Activated naive CD4-positive, alpha-beta T cell treated with Interleukin-2 at 50 U/mL for 16 hours (primary cell): ENCODE results near the gene HOXC12.
A peak's percentile ranks its signal among the peaks of the same experiment; 100 is the strongest.

Experiments used
- DNase-seq: peaks from one replicate; pipeline ENCODE4 v3.0.0-alpha.2; 2020

Gene HOXC12

GRCh38 chr12:53973236-53974042 lies 18.7 kb downstream of the HOXC12 start:
- no peak for DNase-seq

GRCh38 chr12:53974084-53975063 lies 19.7 kb downstream of the HOXC12 start, which contains the start of gene HOTAIR:
HOTAIR (minus strand) TSS chr12:53974954.
- DNase-seq, result peak; percentile 17

DNA sequence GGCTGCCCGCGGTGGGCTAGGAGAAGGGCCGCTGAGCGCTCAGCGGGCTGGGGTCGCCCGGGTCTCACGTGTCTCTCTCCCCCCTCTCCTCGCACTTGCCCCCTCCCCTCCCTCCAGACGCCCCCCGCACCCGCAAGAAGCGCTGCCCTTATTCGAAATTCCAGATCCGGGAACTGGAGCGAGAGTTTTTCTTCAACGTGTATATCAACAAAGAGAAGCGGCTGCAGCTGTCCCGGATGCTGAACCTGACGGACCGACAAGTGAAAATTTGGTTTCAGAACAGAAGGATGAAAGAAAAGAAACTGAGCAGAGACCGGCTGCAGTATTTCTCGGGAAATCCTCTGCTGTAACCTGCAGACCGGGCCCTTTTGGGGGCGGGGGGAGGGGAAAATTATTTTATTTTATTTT lies 20.4 kb downstream of the HOXC12 start:
- DNase-seq, result no peak

DNA sequence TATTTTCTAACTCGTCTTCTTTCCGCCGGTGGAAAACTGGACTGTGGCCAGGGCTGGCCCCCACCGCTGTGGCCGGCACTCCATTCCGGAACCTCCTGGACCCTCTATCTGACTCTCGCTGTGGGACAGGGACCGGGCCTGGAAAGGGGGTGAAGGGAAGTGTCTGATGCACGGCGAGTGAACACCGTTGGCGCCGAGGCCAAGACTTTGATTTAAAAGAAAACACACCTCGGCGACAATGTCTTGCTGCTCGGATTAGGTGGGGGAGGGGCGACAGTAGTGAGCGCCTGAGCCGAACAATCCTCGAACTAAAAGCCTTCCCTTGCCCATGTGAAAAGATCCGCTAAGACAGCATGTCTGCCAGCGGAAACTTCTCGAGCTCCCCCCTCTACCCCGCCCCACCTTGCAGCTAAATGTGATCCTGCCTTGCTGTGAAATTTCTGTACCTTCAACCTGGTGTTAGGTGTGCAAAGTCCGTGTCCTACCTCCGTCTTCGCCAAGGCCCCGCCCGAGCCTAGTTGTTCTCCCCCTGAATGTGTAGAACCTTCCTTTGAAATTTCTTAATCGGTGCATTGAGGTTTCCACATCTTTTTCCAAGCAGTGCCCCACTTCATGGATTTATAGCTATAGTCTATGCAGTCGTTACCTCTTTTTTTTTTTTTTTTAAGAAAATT lies 20.9 kb downstream of the HOXC12 start:
- DNase-seq, result no peak

GRCh38 chr12:53976172-53976822 lies 21.6 kb downstream of the HOXC12 start:
- no peak for DNase-seq

GRCh38 chr12:53976823-53977595 lies 22.3 kb downstream of the HOXC12 start:
- no peak for DNase-seq

DNA sequence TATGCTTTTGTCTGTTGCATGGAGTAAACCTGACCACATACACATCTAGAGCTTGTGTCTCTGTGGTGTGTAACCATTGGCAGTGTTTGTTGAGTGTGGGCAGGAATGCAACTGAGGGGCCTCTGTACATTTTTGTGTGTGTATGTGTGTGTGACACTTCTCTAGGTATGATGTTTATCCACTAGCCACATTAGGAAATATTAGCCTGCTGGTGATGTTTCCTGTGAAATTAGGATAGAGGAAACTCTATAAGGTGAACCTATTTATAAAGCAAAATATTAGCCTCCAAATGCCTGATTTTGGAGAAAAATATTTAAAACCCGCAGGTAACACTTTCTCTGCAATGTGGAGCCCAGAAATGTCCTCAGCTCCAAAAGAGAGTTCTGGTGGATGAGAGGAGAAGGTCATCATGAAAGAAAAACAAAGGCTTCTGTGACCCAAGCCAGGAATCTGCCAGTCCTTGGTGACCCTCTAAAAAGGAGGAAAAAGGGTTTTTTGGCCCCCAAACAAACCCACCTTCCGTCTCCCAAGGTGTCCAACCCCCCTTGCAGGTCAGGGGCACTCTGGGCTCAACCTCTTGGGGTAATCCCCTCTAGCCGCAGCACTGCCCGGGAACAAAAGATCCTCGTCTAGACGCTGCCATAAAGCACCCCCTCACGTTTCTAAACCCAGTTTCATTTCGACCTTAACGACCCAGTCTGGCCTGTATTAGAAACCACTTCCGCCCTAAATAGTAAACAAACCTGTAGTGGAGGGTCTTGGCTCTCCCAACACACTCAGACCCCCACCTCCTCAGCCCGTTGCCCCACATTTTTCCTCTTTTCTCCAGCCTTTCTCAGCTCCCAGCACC lies 23.1 kb downstream of the HOXC12 start:
- no peak for DNase-seq

DNA sequence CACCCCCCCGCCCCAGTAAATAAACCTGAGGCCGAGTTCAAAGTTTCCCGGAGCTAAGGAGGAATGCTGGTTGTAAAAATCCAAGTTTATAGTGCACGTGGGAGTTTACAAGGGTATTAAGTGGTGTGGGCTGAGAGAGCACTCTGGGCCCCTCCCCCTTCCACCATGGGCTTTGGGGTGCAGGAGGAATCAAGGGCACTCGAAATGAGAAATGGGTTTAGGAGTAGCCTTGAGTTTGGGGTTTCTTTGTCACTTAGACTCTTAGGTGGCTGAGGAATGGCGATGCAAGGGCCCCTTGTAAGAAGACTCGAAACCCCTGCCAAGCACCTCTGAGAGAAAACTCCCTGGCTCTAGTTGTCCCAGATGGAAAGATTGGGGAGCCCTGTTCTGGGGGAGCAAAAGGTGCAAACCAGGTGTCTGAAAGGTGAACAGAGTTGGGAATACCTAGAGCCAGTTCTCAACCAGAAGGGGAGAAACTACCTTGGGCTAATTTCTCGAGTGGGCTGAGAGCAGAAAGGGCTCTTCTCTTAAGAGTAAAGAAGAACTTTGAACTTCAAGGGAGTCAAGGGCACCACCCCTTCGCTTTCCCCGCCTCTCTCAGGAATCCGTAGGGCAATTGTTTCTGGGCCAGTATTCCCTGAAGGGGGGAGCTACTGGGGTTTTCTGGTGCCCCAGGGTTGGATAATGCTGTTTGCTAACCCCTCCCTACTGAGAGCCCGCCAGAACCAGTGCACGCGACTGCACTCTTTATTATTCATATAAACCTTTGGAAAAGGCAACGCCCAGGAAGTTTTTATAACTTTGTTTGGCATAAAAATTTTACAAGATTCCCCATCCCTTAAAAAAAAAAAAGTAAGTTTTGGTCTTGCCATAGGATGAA lies 24.0 kb downstream of the HOXC12 start:
- DNase-seq, result no peak

DNA sequence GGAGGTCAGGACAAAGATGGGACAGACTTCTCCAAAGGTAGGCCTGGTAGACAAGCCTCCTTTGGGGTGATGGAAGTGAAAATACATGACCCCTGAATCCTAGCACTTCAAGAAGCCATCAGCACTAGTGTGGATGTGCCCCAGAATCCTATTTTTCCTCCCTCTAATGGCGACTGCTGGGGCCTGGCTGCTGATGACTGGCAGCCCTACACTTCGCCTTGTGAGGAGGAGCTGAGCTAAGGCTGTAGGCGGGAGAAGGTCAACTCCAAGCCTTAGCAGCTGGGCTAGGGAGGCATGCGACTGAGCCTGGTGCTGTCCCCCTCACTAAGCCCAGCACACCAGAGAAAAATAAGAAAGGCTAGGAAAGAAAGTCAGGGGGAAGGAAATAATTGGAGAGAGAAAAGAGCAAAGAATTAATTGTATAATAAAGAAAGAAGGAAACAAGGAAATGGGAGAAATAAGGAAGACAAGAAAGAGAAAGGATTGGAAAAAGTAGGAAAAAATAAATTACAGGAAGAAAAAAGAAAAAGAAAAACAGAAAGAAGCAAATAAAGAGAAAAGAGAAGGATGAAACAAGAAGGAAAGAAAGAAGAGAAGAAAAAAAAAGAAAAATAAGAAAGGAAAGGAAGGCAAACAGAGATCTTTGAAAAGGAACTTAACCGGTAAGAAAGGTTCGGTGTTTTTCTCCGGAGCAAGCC lies 25.6 kb downstream of the HOXC12 start:
- no peak for DNase-seq

DNA sequence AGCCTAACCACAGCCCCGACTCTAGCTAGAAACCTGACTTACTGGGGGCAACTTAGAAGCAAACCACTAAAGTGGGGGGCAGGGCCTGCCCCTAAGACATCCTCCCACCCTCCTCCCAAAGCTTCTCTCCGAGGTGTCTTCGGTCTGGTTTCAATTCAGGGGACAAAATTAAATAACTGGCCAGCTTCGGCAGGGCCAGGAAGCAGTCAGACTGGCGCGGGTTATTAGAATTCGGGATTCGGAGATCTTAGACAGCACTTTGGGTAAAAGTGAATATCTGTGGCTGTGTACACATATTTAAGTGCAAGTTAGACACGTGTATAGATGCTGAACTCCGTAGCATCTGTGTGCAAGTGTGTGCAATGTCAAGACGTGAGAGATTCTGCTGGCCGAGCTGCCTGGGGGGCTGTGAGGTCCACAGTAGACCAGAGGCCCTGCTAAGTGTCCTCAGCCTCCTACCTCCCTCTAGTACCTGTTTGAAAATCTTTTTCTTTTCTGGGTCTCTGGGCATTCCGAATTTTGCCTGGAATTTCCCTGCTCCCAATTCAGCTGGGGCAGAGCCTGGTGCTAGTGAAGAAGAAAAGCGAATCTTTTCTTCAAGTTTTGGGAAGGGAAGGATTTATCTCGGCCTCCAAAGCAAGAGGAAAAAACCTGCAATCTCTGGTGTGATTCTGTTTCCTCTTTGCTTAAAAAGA lies 26.2 kb downstream of the HOXC12 start:
- no peak for DNase-seq

- DNase-seq, result no peak
Observed at GRCh38 chr12:53981634-53982565, 27.2 kb downstream of the HOXC12 start.

DNA sequence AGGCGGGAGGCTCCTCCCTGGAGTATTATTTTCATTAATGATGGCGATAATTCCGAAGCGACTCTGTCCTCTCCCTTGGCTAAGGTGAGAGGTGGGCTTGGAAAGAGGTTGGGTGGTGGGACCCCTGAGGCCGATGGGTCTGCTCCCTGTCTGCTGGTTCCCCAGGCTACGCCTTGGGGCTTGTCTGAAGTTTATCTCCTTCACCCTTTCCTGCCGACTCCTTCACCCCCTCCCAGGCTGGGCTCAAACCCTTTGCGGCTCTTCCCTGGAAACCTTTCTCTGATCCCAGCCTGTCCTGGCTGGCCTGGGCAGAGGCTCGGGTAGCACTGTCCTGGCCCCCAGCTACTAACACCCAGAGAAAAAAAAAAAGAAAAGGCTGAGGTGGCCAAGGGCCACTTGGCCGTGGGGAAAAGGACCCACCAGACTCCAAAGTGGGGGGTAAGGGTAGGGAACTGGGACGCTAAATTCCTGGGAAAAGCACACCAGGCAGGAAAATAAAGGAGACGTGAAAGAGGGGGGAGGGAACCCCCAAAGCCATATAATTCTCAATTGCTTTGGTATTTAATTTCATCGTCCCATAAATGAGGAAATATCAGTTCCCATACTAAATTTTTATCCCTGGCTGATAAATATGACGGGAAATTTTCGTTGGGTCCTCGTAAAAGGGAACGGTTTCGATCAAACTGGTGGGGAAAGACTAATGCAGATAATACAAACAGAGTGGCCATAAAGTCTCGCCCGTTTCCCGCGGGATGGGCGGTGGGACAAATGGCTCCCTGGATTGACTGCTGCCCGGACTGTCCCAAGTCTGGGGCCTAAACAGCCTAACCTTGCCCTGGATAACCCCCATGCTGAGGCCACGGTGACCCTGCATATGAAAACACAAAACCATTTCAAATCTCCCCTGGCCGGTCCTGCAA lies 28.2 kb downstream of the HOXC12 start:
- no peak for DNase-seq

GRCh38 chr12:53983568-53983949 lies 28.9 kb downstream of the HOXC12 start:
- no peak for DNase-seq

- no peak for DNase-seq
Observed at GRCh38 chr12:53983950-53984572, 29.4 kb downstream of the HOXC12 start.

GRCh38 chr12:53984901-53985691 lies 30.4 kb downstream of the HOXC12 start, which contains the start of gene HOXC10:
HOXC10 (plus strand) TSS chr12:53985146; CDS start chr12:53985260, 114 bp downstream.
- DNase-seq, result peak; percentile 71
